Activated B cell treated with CpG ODN at 0.5 μM for 24 hours (primary cell): ENCODE measurements around the gene PTPRS. TPM values are rescaled to one million over a fixed set of nuclear protein-coding genes. Genes with fewer than 3 reads are reported as not detected.

Experiments used
- ATAC-seq: fragments of 200-7000 bp; cut with Tn5 transposase; one replicate; pipeline ENCODE4 v1.10.0; 2021; ENCODE audit warnings: low read depth, mild to moderate bottlenecking, moderate library complexity
- CTCF ChIA-PET: fragments of 350-600 bp; sonication (Branson Sonifier 250); formaldehyde crosslinking; loops from one replicate; lab custom pipeline; 2021; ENCODE audit warnings: antibody characterized with exemption; lab: Charles Lee
- POLR2A ChIA-PET: fragments of 350-600 bp; sonication (Branson Sonifier 250); formaldehyde crosslinking; loops from one replicate; lab custom pipeline; 2021; ENCODE audit warnings: antibody characterized with exemption; lab: Charles Lee
- DNase-seq: peaks from one replicate; pipeline ENCODE4 v3.0.0; 2022
- H3K27ac Mint-ChIP-seq: one replicate; pipeline ENCODE4 v1.8.0; 2020; ENCODE audit warnings: mixed read lengths
- H3K27me3 Mint-ChIP-seq: one replicate; pipeline ENCODE4 v1.8.0; 2021; ENCODE audit warnings: mixed read lengths
- H3K36me3 Mint-ChIP-seq: one replicate; pipeline ENCODE4 v1.8.0; 2021; ENCODE audit warnings: low read depth, mixed read lengths
- H3K4me1 Mint-ChIP-seq: one replicate; pipeline ENCODE4 v1.8.0; 2021; ENCODE audit warnings: mixed read lengths
- H3K4me3 Mint-ChIP-seq: one replicate; pipeline ENCODE4 v1.8.0; 2020; ENCODE audit warnings: mild to moderate bottlenecking, mixed read lengths
- H3K9me3 Mint-ChIP-seq: one replicate; pipeline ENCODE4 v1.8.0; 2020; ENCODE audit warnings: mixed read lengths
- CTCF ChIP-seq: fragments of 200-600 bp; IDR thresholded peaks from one replicate; pipeline ENCODE4 v1.8.0; 2022; ENCODE audit warnings: antibody characterized with exemption, mild to moderate bottlenecking
- intact Hi-C: fragments of 100-400 bp; cut with micrococcal nuclease; formaldehyde crosslinking; loops from one replicate; pipeline ENCODE4 v1.15.1; 2024
- total RNA-seq: library from RNA; stranded (reverse); gene quantifications from 2 replicates; pipeline ENCODE4 v1.2.3, GENCODE V29; 2022

The PTPRS gene
- total RNA-seq, 1 donor from 2014 or later = 3.4 TPM

GRCh38 chr19:5341448-5341820, 822 bp upstream of the PTPRS start:
- DNase-seq (no peak), ATAC-seq (no peak)
- Mint-ChIP-seq H3K9me3 (no peaks in the 10 kb centered on the region), H3K27ac (no peak overlapping the region), H3K4me3 (peak overlapping the region; percentile 76), H3K27me3 (peaks cover 34% of the 10 kb centered on the region), H3K4me1 (peaks cover 18% of the 10 kb centered on the region), H3K36me3 (no peaks in the 10 kb centered on the region)
- CTCF ChIA-PET = no interaction called here
- POLR2A ChIA-PET = interaction anchor here (0.5 kb wide), 1 partner anchor 1076 kb away, joined by 4 read pairs; no protein-coding TSS in a partner anchor
- no peak for TF ChIP-seq CTCF
- intact Hi-C loops = loop anchor here (5.0 kb wide), 1 partner anchor 54 kb away; no protein-coding TSS in a partner anchor

- H3K36me3 Mint-ChIP-seq = no peaks in the 10 kb centered on the region
- peak overlapping the region; percentile 76 for H3K4me3 Mint-ChIP-seq
- DNase-seq = no peak
- H3K4me1 Mint-ChIP-seq = peaks cover 30% of the 10 kb centered on the region
- CTCF ChIA-PET = no interaction called here
- H3K27me3 Mint-ChIP-seq = peaks cover 46% of the 10 kb centered on the region
- no peak for TF ChIP-seq CTCF
- no peak overlapping the region for H3K27ac Mint-ChIP-seq
- intact Hi-C loops = loop anchor here (5.0 kb wide), 1 partner anchor 53 kb away; no protein-coding TSS in a partner anchor
- no peaks in the 10 kb centered on the region for H3K9me3 Mint-ChIP-seq
- ATAC-seq = peak; percentile 30
- POLR2A ChIA-PET = no interaction called here
These were observed 519 bp downstream of the PTPRS start for GRCh38 chr19:5339950-5340636.

DNA sequence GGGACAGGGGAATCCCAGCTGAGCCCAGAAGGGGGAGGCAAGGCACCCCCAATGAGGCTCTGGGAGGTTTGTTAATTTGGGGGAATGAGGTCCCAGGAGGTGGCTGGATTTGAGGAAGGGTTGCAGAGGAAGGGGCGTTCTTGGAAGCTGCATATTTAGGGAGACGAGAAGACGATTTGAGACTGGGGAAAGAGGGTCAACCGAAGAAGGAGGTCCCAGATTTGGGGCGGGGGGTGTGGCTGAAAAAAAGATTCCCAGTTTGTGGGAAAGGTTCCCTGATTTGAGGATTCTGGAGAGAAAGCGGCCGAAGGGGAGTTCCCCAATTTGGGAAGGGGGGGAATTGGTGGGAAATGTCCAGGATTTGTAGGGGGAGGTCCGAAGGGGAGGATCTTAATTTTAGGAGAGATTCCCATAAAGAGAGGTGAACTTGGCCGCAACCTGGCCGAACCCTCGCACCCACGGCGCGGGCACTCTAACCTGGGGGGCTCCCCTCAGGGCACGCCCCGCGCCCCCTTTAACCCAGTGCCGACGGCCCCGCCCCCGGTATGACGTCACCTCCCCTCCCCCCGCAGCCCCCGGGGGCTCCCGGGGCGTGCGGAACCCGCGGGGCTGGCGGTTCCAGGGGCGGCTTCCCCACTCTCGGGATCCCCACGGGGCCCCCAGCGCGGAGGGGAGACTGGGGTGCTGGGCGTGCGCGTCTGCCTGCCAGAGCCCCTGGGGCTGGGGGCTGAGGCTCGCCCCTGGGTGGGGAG, 1.2 kb downstream of the PTPRS start:
- ChIA-PET POLR2A (interaction anchor here (0.7 kb wide), 1 partner anchor 290 kb away, joined by 3 read pairs; no protein-coding TSS in a partner anchor), CTCF (no interaction called here)
- ATAC-seq (no peak), DNase-seq (no peak)
- no peak for TF ChIP-seq CTCF
- Mint-ChIP-seq H3K4me3 (peak overlapping the region; percentile 66), H3K4me1 (peaks cover 30% of the 10 kb centered on the region), H3K27me3 (peaks cover 49% of the 10 kb centered on the region), H3K9me3 (no peaks in the 10 kb centered on the region), H3K36me3 (no peaks in the 10 kb centered on the region), H3K27ac (peak overlapping the region; percentile 65)
- intact Hi-C loops = no loop called here

GRCh38 chr19:5338656-5339197, 1.9 kb downstream of the PTPRS start:
- peaks cover 30% of the 10 kb centered on the region for H3K4me1 Mint-ChIP-seq
- peak overlapping the region; percentile 66 for H3K4me3 Mint-ChIP-seq
- intact Hi-C loops = no loop called here
- H3K27ac Mint-ChIP-seq = no peak overlapping the region
- no peaks in the 10 kb centered on the region for H3K9me3 Mint-ChIP-seq
- DNase-seq (no peak), ATAC-seq (no peak)
- peaks cover 54% of the 10 kb centered on the region for H3K27me3 Mint-ChIP-seq
- ChIA-PET POLR2A (interaction anchor here (0.7 kb wide), 1 partner anchor 291 kb away, joined by 3 read pairs; no protein-coding TSS in a partner anchor), CTCF (no interaction called here)
- no peak for TF ChIP-seq CTCF
- H3K36me3 Mint-ChIP-seq = no peaks in the 10 kb centered on the region
